GM18868 (cell line): ENCODE results near the gene PIEZO2.

Source experiments
- ATAC-seq: cut with Tn5 transposase; IDR thresholded peaks from one replicate; pipeline ENCODE4 v1.9.1; 2021; ENCODE audit warnings: mild to moderate bottlenecking, moderate library complexity; ENCODE audit not compliant: unreplicated experiment

Gene PIEZO2

DNA sequence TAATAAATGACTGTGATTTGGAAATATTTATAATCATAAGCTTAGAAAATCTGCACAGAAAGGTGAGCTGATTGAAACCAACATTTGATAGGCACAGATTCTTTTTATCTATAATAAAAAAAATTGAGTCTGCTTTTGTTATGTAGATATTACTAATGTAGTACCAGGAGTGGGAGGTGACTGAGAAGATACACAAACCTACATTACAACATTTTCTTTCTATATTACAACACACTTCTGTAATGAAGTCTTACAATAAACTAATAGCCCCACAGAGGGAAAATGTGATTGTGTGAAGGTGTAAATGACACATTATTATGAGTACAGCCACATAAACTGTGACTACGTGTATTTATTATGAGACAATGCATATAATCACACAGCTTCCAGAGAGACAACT, 241.6 kb downstream of the PIEZO2 start:
- no peak for ATAC-seq

DNA sequence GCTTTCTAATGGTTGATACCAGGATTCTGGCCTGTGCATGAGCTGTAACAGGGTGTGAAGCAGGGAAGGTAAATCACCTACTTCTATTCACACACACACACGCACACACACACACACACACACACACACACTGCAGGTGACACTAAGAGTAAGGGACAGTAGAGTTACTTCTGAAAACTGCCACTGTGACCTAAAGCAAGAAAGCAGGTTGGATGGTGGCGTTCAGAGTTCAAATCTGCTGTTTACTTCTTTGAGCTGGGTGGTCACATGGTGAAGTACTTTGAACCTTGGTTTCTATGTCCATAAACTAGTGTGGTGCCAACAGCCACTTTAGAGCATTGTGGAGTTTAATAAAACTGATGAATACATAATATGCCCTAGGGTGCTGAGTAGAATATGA, 248.0 kb downstream of the PIEZO2 start:
- no peak for ATAC-seq

DNA sequence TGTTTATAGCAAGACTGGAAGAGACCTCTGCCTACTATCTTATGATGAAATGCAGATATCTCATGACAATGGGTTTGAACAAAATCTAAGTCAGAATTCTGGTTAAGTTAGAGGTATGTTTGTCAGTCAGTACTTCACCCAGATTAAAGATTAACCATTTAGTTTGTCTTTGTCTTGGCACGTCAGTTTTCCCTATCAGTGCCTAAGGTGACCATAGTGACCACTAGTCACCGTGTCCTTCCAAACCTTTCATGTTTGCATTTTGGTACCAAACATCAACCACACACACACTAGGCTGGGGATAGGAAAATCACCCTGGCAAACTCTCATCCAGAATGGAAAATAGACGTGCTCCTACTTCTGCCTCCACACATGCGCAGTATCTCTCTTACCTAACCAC, 248.9 kb downstream of the PIEZO2 start:
- no peak for ATAC-seq

DNA sequence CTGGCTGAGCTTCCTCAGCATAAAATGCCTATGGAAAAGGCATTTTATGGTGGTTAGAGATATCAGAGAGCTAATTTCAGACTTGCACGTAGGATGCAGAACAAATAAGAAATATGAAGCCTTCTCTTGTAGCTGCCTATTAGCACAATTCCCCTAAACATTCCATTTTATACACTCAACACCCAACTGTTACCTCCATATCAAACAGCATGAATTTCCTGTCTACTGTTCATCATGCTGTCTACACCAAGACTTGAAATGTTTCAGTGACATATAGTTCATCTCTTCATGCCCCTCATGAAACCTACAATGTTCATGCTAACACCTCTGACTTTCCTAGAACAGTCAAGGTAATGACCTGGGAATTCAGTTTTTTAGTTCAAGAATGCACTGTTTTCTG, 249.9 kb downstream of the PIEZO2 start:
- no peak for ATAC-seq

DNA sequence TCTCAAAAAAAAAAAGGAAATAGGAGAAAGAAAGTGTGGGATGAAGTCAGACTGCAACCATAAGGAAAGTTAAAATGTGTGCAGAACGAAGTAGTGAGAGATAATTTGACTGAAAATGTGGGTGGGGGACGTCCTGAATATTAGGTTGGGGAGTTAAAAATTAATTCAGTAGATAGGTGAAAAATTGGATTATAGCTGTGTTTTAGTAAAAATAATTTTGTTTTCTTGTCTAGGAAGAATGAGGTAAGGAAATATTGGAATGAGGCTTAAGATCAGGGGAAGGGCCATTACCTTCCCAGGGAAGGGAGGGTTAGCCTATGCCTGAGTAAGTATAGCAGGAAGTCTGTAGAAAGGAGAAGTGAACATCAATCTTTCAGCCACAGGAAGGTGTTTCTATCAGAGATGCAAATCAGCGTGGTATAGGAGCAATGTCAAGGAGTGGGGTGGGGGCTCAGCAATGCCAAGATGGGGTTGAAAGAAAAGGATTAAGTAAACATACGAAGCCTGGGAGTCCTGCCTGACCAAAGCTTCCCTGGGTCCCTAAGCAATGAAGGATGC, 250.9 kb downstream of the PIEZO2 start:
- no peak for ATAC-seq

DNA sequence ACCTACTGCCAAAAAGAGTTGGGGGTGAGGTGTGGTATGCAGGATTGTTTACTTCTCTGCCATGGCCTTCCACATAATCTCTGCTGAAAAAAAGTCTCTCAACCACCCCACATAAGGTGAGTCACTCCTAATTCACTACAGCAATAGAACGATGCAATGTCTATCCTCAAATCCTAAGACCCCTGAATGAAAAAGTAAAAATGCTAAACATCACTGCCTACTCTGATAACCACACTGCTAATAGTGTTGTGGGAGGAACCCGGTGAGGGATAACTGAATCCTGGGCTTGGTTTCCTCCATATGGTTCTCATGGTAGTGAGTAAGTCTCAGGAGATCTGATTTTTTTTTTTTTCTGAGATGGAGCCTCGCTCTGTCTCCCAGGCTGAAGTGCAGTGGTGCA, 252.5 kb downstream of the PIEZO2 start:
- no peak for ATAC-seq

DNA sequence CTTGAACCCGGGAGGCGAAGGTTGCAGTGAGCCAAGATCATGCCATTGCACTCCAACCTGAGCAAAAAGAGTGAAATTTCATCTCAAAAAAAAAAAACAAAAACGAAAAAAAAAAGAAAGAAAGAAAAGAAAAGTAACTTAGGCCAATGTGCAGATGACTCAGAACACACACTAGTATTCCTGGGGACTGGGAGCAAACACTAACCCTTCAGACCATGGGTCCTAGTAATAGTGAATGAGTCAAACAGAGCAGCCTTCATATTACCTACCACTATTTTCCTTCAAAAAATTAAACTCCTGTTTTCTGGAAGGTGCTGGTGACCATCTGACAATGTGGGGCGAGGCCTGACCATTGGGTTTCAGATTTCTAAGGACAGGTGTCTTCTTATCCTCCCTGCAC, 253.4 kb downstream of the PIEZO2 start:
- no peak for ATAC-seq

DNA sequence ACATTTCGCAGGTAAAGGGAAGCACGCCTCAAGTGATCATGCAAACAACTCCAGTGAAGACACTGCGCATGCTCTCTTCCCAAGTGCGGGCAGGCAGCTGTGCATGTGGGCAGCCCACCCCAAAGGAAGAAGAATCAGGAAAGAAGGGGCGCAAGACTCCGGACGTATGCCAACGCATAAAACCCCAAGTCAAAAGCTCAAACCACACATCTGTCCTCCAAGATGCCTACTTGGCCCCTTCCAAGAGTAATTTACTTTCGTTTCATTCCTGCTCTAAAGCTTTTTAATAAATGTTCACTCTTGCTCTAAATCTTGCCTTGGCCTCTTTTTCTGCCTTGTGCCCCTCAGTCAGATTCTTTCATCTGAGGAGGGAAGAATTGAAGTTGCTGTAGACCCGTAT, 254.9 kb downstream of the PIEZO2 start:
- no peak for ATAC-seq

DNA sequence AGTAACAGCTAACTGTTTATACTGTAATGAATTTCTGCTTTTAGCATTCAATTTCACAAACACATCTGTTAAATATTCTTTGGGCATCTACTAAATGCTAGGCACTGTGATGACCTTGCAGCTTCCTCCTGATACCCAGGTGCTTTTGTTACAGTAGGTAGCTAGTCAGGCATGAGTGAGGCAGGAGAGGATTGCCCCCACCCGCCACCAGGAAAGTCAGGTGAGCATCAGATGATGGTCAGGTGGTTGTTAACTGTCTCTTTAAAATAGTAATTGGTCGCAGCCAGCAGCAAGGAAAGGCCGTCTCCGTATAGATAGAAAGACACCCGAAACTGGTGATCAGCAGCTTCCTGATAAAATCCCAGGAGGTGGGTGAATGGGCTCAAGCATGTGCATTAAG, 255.6 kb downstream of the PIEZO2 start:
- ATAC-seq = no peak

DNA sequence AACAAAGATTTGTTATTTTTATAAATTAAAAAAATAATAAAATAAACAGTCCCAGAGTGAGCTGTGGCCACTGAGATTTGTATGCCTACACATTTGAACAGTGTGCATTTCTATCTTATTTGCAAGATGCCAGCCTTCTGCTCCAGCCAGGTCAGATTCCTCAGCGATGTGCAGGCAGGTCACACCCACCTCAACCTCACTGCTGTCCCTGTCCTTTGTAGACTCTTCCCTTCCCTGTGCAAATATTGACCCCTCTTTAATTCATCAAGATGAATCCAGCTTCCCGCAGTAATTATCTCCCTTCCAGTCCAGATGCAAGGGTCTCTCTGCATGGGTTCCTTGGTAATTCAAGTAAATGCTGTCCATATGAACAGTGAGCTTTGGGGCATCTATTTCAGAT, 256.2 kb downstream of the PIEZO2 start:
- ATAC-seq = no peak

DNA sequence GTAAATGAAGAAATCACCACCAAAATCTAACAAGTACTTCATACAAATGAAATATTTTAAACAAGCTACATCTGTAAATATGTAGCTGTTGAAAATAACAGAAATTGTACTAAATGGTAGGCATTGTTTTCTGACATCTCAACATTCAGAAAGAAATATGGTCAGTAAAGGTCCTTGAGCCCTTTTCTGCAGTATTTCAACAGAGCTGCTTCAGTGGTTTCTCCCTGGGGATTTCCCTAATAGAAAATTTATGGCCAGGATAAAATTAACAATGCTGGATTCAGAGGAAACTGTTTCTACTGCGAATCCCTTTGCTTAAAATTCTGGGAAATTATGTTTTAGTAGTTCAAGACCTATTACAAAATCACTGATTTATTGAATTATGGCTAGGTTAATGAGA, 256.6 kb downstream of the PIEZO2 start:
- no peak for ATAC-seq

DNA sequence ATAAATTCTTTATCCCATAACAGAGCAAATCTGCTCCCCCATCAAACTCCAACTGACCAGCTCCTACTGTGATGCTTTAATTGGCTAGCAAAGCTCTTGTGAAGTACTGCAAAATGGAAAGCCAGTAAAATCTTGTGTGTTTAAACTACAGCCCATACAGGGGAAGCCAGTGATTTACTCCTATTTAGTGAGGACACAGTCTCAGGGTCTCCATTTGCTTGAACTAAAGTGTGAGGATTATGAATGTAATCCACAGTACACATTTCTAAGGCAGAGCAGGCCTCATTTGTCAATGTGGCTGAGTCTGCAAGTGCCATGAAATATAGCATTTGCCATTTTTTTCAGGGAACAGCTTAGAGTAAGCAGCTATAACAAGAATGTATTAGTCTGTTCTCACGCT, 259.3 kb downstream of the PIEZO2 start:
- ATAC-seq = no peak

DNA sequence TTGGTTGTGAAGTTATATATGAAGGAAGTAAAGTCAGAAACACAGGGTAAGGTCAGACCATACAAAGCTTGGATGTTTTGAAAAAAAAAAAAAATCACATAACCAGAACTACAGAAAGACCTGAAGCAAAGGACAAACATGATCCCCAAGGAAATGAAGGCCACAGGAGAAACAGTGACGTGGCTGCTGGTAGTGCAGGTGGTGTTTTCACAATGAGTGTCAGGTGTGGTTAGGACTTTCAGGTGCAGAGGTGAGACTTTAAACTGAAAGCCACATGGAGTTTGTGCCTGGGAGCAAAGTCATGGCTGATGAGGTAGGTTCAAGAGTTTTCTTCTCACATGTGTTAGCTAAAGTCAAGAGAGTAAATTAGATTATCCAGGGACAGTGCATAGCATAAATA, 270.7 kb downstream of the PIEZO2 start:
- peak; percentile 81 for ATAC-seq

DNA sequence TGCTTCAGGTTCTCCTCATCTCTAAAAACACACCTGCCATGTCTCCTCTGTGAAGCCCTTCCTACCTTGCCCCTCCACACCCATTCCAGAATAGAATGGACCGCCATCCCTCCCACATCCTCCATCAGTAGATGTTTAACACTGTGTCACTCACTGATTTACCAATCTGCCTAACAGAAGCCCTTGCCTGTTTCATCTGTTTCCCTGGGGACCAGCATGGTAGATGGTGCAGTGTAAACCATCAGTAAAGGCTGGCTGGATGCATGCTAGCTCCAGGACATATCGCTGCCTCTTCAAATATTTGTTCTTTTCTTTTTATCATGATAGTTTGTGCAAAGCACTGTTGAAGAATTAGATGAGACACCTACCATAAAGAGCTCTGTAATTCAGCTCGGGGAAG, 271.4 kb downstream of the PIEZO2 start:
- ATAC-seq = no peak

DNA sequence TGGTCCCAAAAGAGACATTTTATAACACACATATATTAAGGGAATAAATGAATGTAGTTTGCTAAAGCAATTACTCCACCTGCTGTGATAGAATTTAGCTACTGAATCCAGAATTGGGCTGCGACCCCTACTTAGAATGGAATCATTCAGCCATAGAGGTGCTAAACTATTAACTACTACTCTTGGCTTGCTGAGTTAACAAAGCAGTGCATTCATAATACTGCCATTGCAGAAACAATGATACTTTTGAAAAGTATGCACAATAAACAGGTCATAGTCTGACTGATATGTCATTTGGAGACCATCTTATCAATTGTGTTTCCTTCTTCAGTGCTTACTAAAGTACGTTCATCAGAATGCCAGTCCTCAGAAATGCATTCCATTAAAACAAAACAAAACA, 273.6 kb downstream of the PIEZO2 start:
- ATAC-seq = no peak

DNA sequence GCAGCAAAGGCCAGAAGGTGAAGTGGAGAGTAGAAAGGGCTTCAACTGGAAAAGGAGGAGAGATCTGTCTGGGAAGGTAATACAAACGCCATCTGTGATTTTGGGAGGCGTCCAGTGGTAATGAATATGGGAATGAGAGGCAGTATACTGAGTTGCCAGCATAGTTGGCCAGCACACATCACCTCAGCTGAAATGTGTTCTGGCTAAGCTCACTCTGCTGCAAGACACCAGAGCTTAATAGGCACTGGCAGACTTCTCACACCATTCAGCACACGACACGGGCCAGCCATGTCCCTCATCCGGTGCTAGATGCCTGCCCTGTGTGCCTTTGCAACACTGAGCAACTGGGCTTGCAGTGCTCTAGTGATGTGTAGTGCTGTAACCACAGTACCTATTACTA, 277.1 kb downstream of the PIEZO2 start:
- ATAC-seq = no peak

DNA sequence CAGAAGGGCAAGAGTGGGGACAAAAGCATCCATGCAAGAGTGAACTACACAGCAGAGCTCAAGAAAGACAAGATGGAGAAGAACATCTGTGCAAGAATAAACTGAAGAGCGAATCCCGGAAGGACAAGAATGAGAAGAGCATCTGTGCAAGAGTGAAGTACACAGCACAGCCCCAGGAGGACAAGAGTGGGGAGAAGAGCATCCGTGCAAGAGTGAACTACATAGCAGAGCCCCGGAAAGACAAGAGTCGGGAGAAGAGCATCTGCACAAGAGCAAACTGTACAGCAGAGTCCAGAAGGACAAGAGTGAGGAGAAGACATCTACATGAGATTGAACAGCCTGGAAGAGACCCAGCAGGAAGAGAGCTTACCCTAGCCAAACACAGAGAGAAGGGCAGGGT, 284.6 kb downstream of the PIEZO2 start:
- ATAC-seq = no peak

DNA sequence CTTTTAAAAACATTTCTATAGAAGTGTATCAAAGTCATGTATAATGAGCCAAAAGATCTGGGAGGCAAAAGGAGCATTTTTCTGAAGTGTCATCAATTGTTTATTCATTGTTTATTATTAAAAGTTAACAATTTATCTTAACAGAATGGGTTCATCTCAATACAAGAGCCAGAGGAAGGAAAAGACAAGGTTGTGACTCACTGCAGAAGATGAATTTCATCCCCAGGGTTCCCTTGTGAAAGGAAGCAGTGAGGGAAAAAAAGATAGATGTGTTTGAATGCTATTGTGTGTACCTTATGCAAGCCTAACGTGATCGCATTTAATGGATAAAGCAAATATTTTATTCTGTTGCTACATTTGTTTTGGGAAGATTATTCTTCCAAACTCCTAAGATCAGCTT, 286.3 kb downstream of the PIEZO2 start:
- ATAC-seq = no peak

DNA sequence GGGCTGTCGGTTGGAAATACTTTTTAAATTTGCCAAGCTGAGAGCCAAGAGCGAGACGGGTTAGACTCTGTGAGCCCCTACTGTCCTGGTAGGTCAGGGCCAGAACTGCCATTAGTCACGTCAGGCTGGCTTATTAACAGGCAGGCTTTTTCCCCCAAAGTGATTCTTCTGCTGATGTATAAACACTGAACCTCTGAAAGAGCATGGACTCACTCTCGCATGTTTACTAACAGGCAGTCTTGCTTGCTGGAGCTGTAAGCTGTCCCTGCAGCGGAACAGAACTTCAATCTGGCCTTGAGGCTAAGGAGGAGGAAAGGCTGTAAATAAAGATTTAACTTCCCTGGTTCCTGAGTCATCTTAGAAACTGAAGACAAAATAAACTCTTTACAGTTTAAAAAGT, 288.4 kb downstream of the PIEZO2 start:
- ATAC-seq = no peak

DNA sequence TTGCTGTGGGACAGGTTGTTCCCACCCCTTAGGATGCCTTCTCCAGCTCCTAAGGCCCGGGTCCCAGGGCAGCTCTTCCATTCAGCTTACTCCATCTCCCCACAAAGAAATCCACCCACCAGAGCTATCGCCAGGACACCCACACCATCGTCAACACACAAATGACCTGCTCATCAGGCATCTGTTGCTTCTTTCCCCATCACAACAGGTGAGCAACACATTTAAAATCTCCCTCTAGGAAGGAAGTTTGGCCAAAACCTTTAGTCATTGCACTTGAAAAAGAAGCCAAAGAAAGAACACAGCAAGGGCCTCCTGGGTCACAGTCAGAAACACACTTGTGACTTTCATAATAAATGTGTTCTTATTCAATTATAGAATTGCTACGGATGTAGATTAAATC, 289.0 kb downstream of the PIEZO2 start:
- ATAC-seq = no peak

DNA sequence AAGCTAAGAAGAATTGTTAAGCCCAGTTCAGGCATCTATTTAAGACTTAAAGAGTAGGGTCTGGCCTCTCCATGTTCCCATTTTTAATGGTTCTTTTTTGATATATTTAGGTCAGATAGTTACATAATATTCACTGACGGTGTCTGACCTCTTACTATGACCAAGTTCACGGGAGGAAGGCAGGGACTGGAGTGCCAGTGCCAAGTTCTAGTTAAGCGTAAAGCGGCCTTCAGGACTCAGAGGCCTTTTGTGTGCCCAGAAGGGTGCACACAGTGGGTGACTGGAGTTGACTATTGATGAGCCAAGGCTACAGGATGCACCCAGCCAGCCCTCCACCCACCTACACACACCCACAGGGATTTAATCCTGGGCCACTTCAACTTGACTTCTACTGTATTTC, 290.9 kb downstream of the PIEZO2 start:
- ATAC-seq = no peak

DNA sequence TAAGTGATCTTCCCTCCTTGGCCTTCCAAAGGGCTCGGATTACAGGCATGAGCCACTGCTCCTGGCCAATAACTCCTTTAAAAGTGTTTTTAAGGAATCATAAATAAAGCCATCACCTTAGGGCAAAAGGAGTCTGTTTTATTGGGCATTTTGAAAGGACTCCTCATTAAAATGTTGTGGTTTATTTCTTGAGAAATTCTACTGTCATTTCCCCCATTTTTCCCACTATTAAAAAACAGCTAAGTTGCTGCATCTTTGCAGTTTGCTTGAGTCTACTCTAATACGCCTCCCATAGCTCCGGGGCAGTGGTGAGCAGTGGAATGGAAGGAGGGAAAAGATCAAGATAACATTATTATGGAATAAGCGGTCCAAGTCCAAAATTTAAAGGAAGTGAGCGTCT, 293.2 kb downstream of the PIEZO2 start:
- ATAC-seq = no peak

DNA sequence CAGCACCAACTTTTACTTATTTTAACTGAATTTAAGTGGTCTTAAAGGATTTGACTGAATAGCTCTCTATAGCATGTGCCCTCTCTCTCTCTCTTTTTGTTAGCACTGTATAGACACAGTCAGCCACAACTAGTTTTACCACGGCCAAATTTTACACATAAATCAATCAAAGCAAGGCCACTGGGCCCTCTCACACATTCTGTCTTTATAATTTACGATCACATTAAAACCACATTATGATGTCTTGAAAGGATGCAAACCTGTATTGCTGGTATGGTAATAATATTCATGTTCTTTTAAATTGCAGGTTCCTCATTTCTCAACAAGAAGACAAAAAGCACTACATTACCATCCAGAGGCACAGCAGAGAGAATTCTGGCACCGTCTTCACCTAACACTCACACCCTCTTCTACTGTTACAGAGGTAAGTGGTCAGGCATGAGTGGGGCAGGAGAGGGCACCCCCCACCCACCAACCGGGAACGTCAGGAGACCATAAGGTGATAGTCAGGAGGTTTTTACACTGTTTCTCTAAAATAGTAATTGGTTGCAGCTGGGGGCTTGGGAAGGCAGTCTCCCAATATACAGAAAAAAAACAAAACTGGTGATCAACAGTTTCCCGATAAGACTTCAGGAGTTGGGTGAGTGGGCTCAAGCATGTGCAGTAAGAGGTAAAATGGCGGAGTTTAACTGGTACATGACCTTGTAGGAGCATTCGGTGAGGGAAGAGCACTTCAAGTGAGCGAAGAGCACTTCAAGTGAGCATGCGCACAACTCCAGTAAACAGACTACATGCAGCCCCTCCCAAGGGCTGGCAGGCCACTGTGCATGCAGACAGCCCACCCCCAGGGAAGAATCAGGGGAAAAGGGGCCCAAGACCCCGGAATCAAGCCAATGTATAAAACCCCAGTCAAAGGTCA, 296.7 kb downstream of the PIEZO2 start:
- ATAC-seq = no peak
